CD4-positive, alpha-beta T cell (primary cell): ENCODE data around the gene NPLOC4. TPM values are rescaled to one million over a fixed set of nuclear protein-coding genes. Genes with fewer than 3 reads are reported as not detected.

Experiments
- ATAC-seq: fragments of 200-7000 bp; cut with Tn5 transposase; one replicate; pipeline ENCODE4 v1.10.0; 2022; ENCODE audit warnings: mild to moderate bottlenecking; ENCODE audit not compliant: poor library complexity
- CTCF ChIA-PET: fragments of 350-600 bp; sonication (Branson Sonifier 250); formaldehyde crosslinking; loops from one replicate; lab custom pipeline; 2021; ENCODE audit warnings: antibody characterized with exemption, inconsistent platforms; lab: Charles Lee
- POLR2A ChIA-PET: fragments of 350-600 bp; sonication (Branson Sonifier 250); formaldehyde crosslinking; loops from one replicate; lab custom pipeline; 2021; ENCODE audit warnings: antibody characterized with exemption, inconsistent platforms; lab: Charles Lee
- DNase-seq, 14 experiments: peaks; one replicate each; pipeline ENCODE4 v3.0.0-alpha.2; 2013 to 2020; ENCODE audit warnings: mixed read lengths in 2 of 14
- H3K27ac ChIP-seq, 2 donors: one replicate each; pipeline versions ENCODE4 v1.5.1 to v1.7.0; 2013; ENCODE audit warnings: low read length in 2 of 2, low read depth in 1 of 2, mild to moderate bottlenecking in 1 of 2
- H3K27me3 ChIP-seq, 2 experiments: 1 replicate in 1 of 2; 2 replicates in 1 of 2; pipeline versions ENCODE4 v1.6.1 to v1.7.0; 2013; ENCODE audit warnings: low read length in 2 of 2, control low read depth in 1 of 2, mild to moderate bottlenecking in 1 of 2, moderate library complexity in 1 of 2; ENCODE audit not compliant: insufficient read depth in 2 of 2, control insufficient read depth in 1 of 2
- H3K36me3 ChIP-seq: one replicate; pipeline ENCODE4 v1.6.1; 2013; ENCODE audit warnings: low read length, control low read depth; ENCODE audit not compliant: insufficient read depth
- H3K4me1 ChIP-seq: one replicate; pipeline ENCODE4 v1.6.1; 2013; ENCODE audit warnings: low read length, control low read depth; ENCODE audit not compliant: insufficient read depth
- H3K4me3 ChIP-seq: one replicate; pipeline ENCODE4 v1.5.1; 2013; ENCODE audit warnings: mild to moderate bottlenecking, low read length, moderate library complexity
- H3K9me3 ChIP-seq, 2 experiments: 1 replicate in 1 of 2; 2 replicates in 1 of 2; pipeline versions ENCODE4 v1.6.1 to v1.7.0; 2013; ENCODE audit warnings: low read length in 2 of 2, mild to moderate bottlenecking in 2 of 2, control low read depth in 1 of 2, moderate library complexity in 1 of 2; ENCODE audit not compliant: control insufficient read depth in 1 of 2, insufficient read depth in 1 of 2
- H3K27ac Mint-ChIP-seq: one replicate; pipeline ENCODE4 v1.8.0; 2020; ENCODE audit warnings: mixed read lengths
- H3K27me3 Mint-ChIP-seq: one replicate; pipeline ENCODE4 v1.8.0; 2021; ENCODE audit warnings: mixed read lengths
- H3K36me3 Mint-ChIP-seq: one replicate; pipeline ENCODE4 v1.8.0; 2021; ENCODE audit warnings: low read depth, mixed read lengths
- H3K4me1 Mint-ChIP-seq: one replicate; pipeline ENCODE4 v1.8.0; 2021; ENCODE audit warnings: low read depth, mixed read lengths
- H3K4me3 Mint-ChIP-seq: one replicate; pipeline ENCODE4 v1.8.0; 2020; ENCODE audit warnings: mild to moderate bottlenecking, mixed read lengths
- H3K9me3 Mint-ChIP-seq: one replicate; pipeline ENCODE4 v1.8.0; 2020; ENCODE audit warnings: mixed read lengths
- intact Hi-C, 2 experiments: fragments of 100-400 bp; cut with DNase I in 1 of 2; cut with micrococcal nuclease in 1 of 2; formaldehyde crosslinking; loops; one replicate each; pipeline versions ENCODE4 v1.15.1 to v1.9.0; 2023 to 2025; cut with DNase I, micrococcal nuclease
- total RNA-seq, 174 experiments: library from RNA in 2 of 174; stranded (reverse) in 2 of 174; gene quantifications; one replicate each; pipeline ENCODE4 v1.2.3 and lab custom pipeline; 2021 to 2026
- TF ChIP-seq, protein P1 (sequence below): fragments of 200-600 bp; IDR thresholded peaks from one replicate; pipeline ENCODE4 v1.8.0; 2022; ENCODE audit warnings: antibody characterized with exemption, mild to moderate bottlenecking

The NPLOC4 gene
- total RNA-seq, 2 experiments from 2014 or later = 61.0 to 62.4 TPM

DNA sequence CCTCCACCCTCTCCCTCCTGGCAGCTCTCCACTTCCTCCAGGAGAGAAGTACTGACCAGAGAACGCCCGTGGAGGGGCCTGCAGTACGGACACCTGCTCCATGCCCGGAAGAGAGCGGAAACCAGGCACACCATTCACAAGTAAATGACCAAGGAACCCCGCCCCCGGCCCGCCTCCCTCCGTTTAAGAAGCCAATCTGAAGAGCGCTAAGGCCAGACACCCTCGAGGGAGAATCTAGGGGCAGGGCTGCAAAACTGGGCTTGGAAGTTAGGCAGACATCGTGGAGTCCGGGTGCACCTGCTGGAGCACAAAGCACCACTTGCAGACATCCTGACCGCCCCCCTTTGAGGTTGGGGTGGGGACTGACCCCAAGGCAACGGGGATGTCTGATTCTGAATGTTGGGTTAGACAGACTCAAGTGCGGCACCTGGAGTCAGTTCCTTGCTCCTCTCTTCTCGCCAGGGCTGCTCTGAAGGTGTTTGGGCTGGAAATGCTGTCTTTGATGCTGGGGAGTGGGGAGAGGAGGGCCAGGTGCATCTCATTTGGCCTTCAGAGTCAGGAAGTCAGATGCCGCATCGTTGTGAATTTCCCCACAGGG is 83.8 kb downstream of the NPLOC4 start:
- peaks cover 30% of the 10 kb centered on the region for H3K4me1 Mint-ChIP-seq
- H3K4me3 ChIP-seq = peak overlapping the region; percentile 94

DNA sequence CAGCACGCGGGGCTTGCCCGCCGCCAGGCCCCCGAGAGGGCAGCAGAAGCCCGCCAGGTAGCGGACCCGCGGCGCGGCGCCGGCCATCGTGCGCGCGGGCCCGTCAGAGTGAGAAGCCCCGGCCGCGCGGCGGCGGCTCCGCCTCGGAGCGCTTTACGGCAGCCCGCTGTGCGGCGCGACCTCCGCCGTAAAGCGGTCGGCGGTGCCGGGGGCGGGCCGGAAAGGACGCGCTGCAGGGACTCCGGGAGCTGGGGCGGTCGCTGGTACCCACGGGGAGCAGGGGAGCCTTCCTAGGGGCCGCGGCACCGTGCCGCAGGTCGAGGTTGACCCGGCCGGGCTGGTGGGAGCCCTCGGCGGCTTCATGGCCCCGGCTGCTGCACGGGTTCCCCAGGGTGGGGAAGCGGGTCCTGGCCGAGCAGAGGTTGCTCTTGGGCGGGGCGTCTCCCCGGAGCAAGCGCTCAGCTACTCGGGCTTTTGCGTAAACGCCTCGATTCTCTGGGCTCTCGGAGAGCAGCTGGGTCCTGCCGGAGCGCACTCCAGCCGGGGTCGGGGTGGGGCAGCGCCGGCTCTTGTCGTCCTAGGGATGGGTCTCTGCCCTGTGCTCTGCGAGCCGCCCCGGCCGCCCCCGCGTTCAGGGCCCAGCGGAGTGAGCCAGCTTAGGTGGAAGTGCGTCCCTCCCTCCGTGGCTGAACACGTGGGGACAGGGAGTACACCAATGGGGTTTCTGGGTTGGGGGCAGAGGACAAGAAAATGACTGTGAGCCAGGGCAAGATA is 84.5 kb downstream of the NPLOC4 start, which contains the start of gene FAAP100:
FAAP100 (minus strand) TSS at position 110 of the 774 bp plus-strand sequence; CDS start at position 87, 23 bp downstream.
- Mint-ChIP-seq H3K36me3 (peaks cover 20% of the 10 kb centered on the region), H3K4me1 (peaks cover 30% of the 10 kb centered on the region), H3K27me3 (no peaks in the 10 kb centered on the region), H3K27ac (peak within 1 kb of the TSS; percentile 93), H3K9me3 (no peaks in the 10 kb centered on the region), H3K4me3 (peak within 1 kb of the TSS; percentile 94)
- peak; percentile 56 for ATAC-seq
- no peaks in the 10 kb centered on the region for H3K27me3 ChIP-seq
- H3K4me3 ChIP-seq = peak within 1 kb of the TSS; percentile 94
- no peaks in the 10 kb centered on the region for H3K9me3 ChIP-seq
- peak; percentile 56 to 92 (median 74) for DNase-seq
- peaks cover 41% of the 10 kb centered on the region for H3K4me1 ChIP-seq
- CTCF ChIA-PET = interaction anchor here (0.9 to 2.5 kb wide), 2 partner anchors 16 to 33 kb away, joined by 3 to 18 read pairs; no protein-coding TSS in a partner anchor
- POLR2A ChIA-PET = interaction anchor here (0.6 to 5.2 kb wide), 16 partner anchors 9 to 1097 kb away, joined by 3 to 93 read pairs (median 4); partner anchors contain the start of genes ACTG1, ARL16, CEP131 and HGS
- intact Hi-C loops = loop anchor here (1.0 to 5.0 kb wide), 6 partner anchors 34 to 560 kb away; partner anchors contain the start of genes ACTG1 (in 1 of the 2), CHMP6 (in 1 of the 2), NDUFAF8 (in 1 of the 2) and TEPSIN (in 1 of the 2)
- TF ChIP-seq, protein P1, sequence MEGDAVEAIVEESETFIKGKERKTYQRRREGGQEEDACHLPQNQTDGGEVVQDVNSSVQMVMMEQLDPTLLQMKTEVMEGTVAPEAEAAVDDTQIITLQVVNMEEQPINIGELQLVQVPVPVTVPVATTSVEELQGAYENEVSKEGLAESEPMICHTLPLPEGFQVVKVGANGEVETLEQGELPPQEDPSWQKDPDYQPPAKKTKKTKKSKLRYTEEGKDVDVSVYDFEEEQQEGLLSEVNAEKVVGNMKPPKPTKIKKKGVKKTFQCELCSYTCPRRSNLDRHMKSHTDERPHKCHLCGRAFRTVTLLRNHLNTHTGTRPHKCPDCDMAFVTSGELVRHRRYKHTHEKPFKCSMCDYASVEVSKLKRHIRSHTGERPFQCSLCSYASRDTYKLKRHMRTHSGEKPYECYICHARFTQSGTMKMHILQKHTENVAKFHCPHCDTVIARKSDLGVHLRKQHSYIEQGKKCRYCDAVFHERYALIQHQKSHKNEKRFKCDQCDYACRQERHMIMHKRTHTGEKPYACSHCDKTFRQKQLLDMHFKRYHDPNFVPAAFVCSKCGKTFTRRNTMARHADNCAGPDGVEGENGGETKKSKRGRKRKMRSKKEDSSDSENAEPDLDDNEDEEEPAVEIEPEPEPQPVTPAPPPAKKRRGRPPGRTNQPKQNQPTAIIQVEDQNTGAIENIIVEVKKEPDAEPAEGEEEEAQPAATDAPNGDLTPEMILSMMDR = no peak
- peaks cover 24% of the 10 kb centered on the region for H3K36me3 ChIP-seq
- H3K27ac ChIP-seq = peak within 1 kb of the TSS; percentile 79 to 83

More for the DNA sequence above, 83.8 kb downstream of the NPLOC4 start:
- Mint-ChIP-seq H3K4me3 (peak overlapping the region; percentile 94), H3K27me3 (no peaks in the 10 kb centered on the region), H3K36me3 (peaks cover 24% of the 10 kb centered on the region), H3K9me3 (no peaks in the 10 kb centered on the region), H3K27ac (peak overlapping the region; percentile 93)
- peak overlapping the region; percentile 79 to 83 for H3K27ac ChIP-seq
- ATAC-seq (peak; percentile 74), DNase-seq (peak; percentile 48 to 92 (median 72))
- TF ChIP-seq, protein P1 = peak; percentile 0
- H3K9me3 ChIP-seq = no peaks in the 10 kb centered on the region
- intact Hi-C loops = loop anchor here (1.0 to 5.0 kb wide), 6 partner anchors 34 to 561 kb away; partner anchors contain the start of genes ACTG1 (in 1 of the 2), CHMP6 (in 1 of the 2), NDUFAF8 (in 1 of the 2) and TEPSIN (in 1 of the 2)
- H3K27me3 ChIP-seq = no peaks in the 10 kb centered on the region
- peaks cover 23% of the 10 kb centered on the region for H3K36me3 ChIP-seq
- POLR2A ChIA-PET = interaction anchor here (0.8 to 5.2 kb wide), 8 partner anchors 12 to 574 kb away, joined by 3 to 93 read pairs (median 5); partner anchors contain the start of genes ACTG1, ARL16, HGS and NDUFAF8
- CTCF ChIA-PET = interaction anchor here (2.5 kb wide), 1 partner anchor 34 kb away, joined by 18 read pairs; no protein-coding TSS in a partner anchor
- peaks cover 41% of the 10 kb centered on the region for H3K4me1 ChIP-seq
